OCI-LY1 (cell line): Measurements from ENCODE around the gene ADAMTS6.

ENCODE experiments used
- H2AFZ ChIP-seq: fragments of 200-600 bp; sonication (generic), shearing (Covaris generic); 2 replicates; pipeline ENCODE4 v1.6.0; 2014; ENCODE audit warnings: antibody characterized with exemption, mild to moderate bottlenecking, low read length
- H3F3A ChIP-seq: fragments of 200-600 bp; sonication (generic), shearing (Covaris generic); 2 replicates; pipeline ENCODE4 v1.6.0; 2014; ENCODE audit warnings: mild to moderate bottlenecking, antibody characterized with exemption, low read length, moderate library complexity; ENCODE audit not compliant: insufficient read depth
- H3K27ac ChIP-seq: fragments of 200-600 bp; sonication (generic); 2 replicates; pipeline ENCODE4 v1.5.1; 2014; ENCODE audit warnings: low read length, mixed run types, mild to moderate bottlenecking, low read depth; ENCODE audit not compliant: poor library complexity, severe bottlenecking
- H3K27me3 ChIP-seq: fragments of 200-600 bp; sonication (generic); 2 replicates; pipeline ENCODE4 v1.6.0; 2014; ENCODE audit warnings: antibody characterized with exemption, mild to moderate bottlenecking, low read length, moderate library complexity; ENCODE audit not compliant: insufficient read depth
- H3K36me3 ChIP-seq: fragments of 200-600 bp; sonication (generic); 2 replicates; pipeline ENCODE4 v1.6.1; 2014; ENCODE audit warnings: mild to moderate bottlenecking, antibody characterized with exemption, low read length, moderate library complexity, mixed read lengths; ENCODE audit not compliant: insufficient read depth
- H3K4me1 ChIP-seq: fragments of 200-600 bp; sonication (generic); 2 replicates; pipeline ENCODE4 v1.5.1; 2014; ENCODE audit warnings: mild to moderate bottlenecking, low read length, moderate library complexity; ENCODE audit not compliant: insufficient read depth, severe bottlenecking
- H3K4me2 ChIP-seq: fragments of 200-600 bp; sonication (generic), shearing (Covaris generic); 2 replicates; pipeline ENCODE4 v1.6.1; 2014; ENCODE audit warnings: low read length
- H3K4me3 ChIP-seq: fragments of 200-600 bp; sonication (generic); 2 replicates; pipeline ENCODE4 v1.5.1; 2014; ENCODE audit warnings: low read length, low read depth, mild to moderate bottlenecking, mixed read lengths; ENCODE audit not compliant: poor library complexity, severe bottlenecking
- H3K79me2 ChIP-seq: fragments of 200-600 bp; shearing (Covaris generic); 2 replicates; pipeline ENCODE4 v1.6.1; 2016; ENCODE audit warnings: mixed run types, low read length, mixed read lengths; ENCODE audit not compliant: insufficient read depth
- H3K9ac ChIP-seq: fragments of 200-600 bp; sonication (generic), shearing (Covaris generic); 2 replicates; pipeline ENCODE4 v1.6.1; 2014; ENCODE audit warnings: mild to moderate bottlenecking, low read length, mixed read lengths
- H3K9me2 ChIP-seq: fragments of 200-600 bp; sonication (generic), shearing (Covaris generic); 2 replicates; pipeline ENCODE4 v1.6.1; 2014; ENCODE audit warnings: low read depth, mild to moderate bottlenecking, low read length, mixed read lengths
- H3K9me3 ChIP-seq: fragments of 200-600 bp; shearing (Covaris generic); 2 replicates; pipeline ENCODE4 v1.6.1; 2014; ENCODE audit warnings: low read length, mixed read lengths
- H4K20me1 ChIP-seq: fragments of 200-600 bp; sonication (generic), shearing (Covaris generic); 2 replicates; pipeline ENCODE4 v1.6.0; 2016; ENCODE audit warnings: mild to moderate bottlenecking, low read length; ENCODE audit not compliant: insufficient read depth
- CTCF ChIP-seq: fragments of 200-600 bp; sonication (generic), shearing (Covaris generic); IDR thresholded peaks from 2 replicates; pipeline ENCODE4 v1.5.1; 2017; ENCODE audit warnings: mild to moderate bottlenecking, antibody characterized with exemption, low read length, moderate library complexity, mixed read lengths
- EZH2 ChIP-seq: fragments of 200-600 bp; sonication (generic), shearing (Covaris generic); IDR thresholded peaks from 2 replicates; pipeline ENCODE4 v1.8.0; 2017; ENCODE audit warnings: borderline replicate concordance, mixed run types, mild to moderate bottlenecking, antibody characterized with exemption, low read length, moderate library complexity, mixed read lengths

ADAMTS6 gene

GRCh38 chr5:65248896-65249295 lies 232.8 kb downstream of the ADAMTS6 start:
- H3F3A ChIP-seq = no peaks in the 10 kb centered on the region
- no peaks in the 10 kb centered on the region for H3K36me3 ChIP-seq
- H2AFZ ChIP-seq = no peak overlapping the region
- no peaks in the 10 kb centered on the region for H3K4me1 ChIP-seq
- no peak overlapping the region for H3K27ac ChIP-seq
- H3K9me2 ChIP-seq = no peaks in the 10 kb centered on the region
- no peak overlapping the region for H3K4me2 ChIP-seq
- no peak overlapping the region for H3K4me3 ChIP-seq
- no peaks in the 10 kb centered on the region for H3K9me3 ChIP-seq
- H4K20me1 ChIP-seq = no peaks in the 10 kb centered on the region
- TF ChIP-seq CTCF (no peak), EZH2 (no peak)
- no peaks in the 10 kb centered on the region for H3K79me2 ChIP-seq
- no peaks in the 10 kb centered on the region for H3K27me3 ChIP-seq
- no peak overlapping the region for H3K9ac ChIP-seq

- TF ChIP-seq CTCF (no peak), EZH2 (no peak)
- Histone ChIP-seq H4K20me1 (no peaks in the 10 kb centered on the region), H3K27me3 (no peaks in the 10 kb centered on the region), H3K9me2 (no peaks in the 10 kb centered on the region), H3K4me3 (no peak overlapping the region), H3K36me3 (no peaks in the 10 kb centered on the region), H3K4me1 (no peaks in the 10 kb centered on the region), H3K9me3 (no peaks in the 10 kb centered on the region), H3K79me2 (no peaks in the 10 kb centered on the region), H3K27ac (no peak overlapping the region), H3K4me2 (no peak overlapping the region), H3F3A (no peaks in the 10 kb centered on the region), H2AFZ (no peak overlapping the region), H3K9ac (no peak overlapping the region)
These were observed 234.1 kb downstream of the ADAMTS6 start for GRCh38 chr5:65247594-65247993.

- Histone ChIP-seq H3K27me3 (no peaks in the 10 kb centered on the region), H3K9me2 (no peaks in the 10 kb centered on the region), H3K4me3 (no peak overlapping the region), H3K4me1 (no peaks in the 10 kb centered on the region), H2AFZ (no peak overlapping the region), H4K20me1 (no peaks in the 10 kb centered on the region), H3K79me2 (no peaks in the 10 kb centered on the region), H3K9me3 (no peaks in the 10 kb centered on the region), H3K27ac (no peak overlapping the region), H3K4me2 (no peak overlapping the region), H3K9ac (no peak overlapping the region), H3K36me3 (no peaks in the 10 kb centered on the region), H3F3A (no peaks in the 10 kb centered on the region)
- no peak for TF ChIP-seq EZH2
- TF ChIP-seq CTCF = no peak
These were observed 235.0 kb downstream of the ADAMTS6 start for GRCh38 chr5:65246741-65247140.
